ENCODE data around the gene EXOC6.

DNA sequence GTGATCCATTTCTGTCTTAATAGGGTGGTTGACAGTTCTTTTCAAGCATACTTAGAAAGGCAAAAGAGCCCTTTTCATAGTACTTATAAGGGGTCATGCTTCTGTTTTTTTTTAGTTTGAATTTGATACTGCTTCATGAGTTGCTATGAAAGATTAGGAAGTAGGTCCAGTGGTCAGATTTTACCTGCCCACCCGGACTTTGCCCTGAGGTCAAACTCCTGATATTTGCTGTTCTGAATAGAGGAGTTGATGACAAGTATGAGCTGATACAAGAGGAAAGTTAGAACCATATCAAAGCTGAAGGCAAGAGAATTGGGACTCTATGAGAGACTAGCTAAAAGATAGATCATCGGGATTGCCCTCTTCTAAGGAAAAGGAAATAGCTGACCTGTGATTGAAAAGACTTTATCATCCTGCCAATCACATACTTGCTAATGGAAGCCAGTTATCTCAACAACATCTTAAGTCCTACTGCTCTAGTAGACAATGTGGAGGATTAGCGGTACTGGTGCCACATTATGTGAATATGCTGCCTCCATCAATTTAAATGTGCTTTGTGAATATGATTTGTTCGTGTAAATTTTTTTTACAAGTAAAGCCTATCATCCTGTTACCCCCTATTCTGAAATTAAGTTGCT, 174.8 kb downstream of the EXOC6 start:
- TF ChIP-seq POLR2AphosphoS5 (IDR thresholded peaks at IDR 0.05; ENCODE audit: borderline replicate concordance, low read depth, low read length) (no peak), EZH2 (IDR thresholded peaks at IDR 0.05) (no peak), FOXP2 (optimal IDR thresholded peaks at IDR 0.05; ENCODE audit: control extremely low read depth, extremely low read length, insufficient read depth) (no peak)

All from SK-N-MC (cell line).